Panc1 (cell line): Measurements from ENCODE around the gene PAK4. TPM values are rescaled to one million over a fixed set of nuclear protein-coding genes. Genes with fewer than 3 reads are reported as not detected.

Experiments
- ATAC-seq: fragments of 200-7000 bp; cut with Tn5 transposase; 2 replicates; pipeline ENCODE4 v1.9.1; 2020; ENCODE audit warnings: mild to moderate bottlenecking, moderate library complexity
- BruUV-seq: library from RNA; stranded (reverse); fragments of 400-500 nt; replicated peaks from 2 replicates; lab custom pipeline; 2021; lab: Mats Ljungman, UMichigan
- CTCF ChIA-PET: fragments of 300-600 bp; sonication (Branson Sonifier 250); formaldehyde crosslinking; loops from one replicate; lab custom pipeline; 2022; ENCODE audit warnings: antibody characterized with exemption; lab: Charles Lee
- POLR2A ChIA-PET: fragments of 300-600 bp; sonication (Branson Sonifier 250); formaldehyde crosslinking; loops from one replicate; lab custom pipeline; 2022; ENCODE audit warnings: antibody characterized with exemption; lab: Charles Lee
- DNase-seq: peaks from one replicate; pipeline ENCODE4 v3.0.0-alpha.2; 2010; ENCODE audit warnings: low read depth, low spot score
- H3K27ac ChIP-seq: 2 replicates; pipeline ENCODE4 v1.5.1; 2011; ENCODE audit warnings: mild to moderate bottlenecking, low read length, inconsistent platforms
- H3K27me3 ChIP-seq: fragments of 200-500 bp; sonication (Bioruptor generic); 2 replicates; pipeline ENCODE4 v1.6.0; 2014; ENCODE audit warnings: low read length, inconsistent platforms; ENCODE audit not compliant: control insufficient read depth, insufficient read depth
- H3K36me3 ChIP-seq: fragments of 200-500 bp; sonication (Bioruptor generic); 2 replicates; pipeline ENCODE4 v1.5.1; 2014; ENCODE audit warnings: inconsistent platforms, mild to moderate bottlenecking, low read length, moderate library complexity; ENCODE audit not compliant: control insufficient read depth, insufficient read depth
- H3K4me1 ChIP-seq: 2 replicates; pipeline ENCODE4 v1.5.1; 2011; ENCODE audit warnings: inconsistent platforms, mild to moderate bottlenecking, low read length, moderate library complexity; ENCODE audit not compliant: control insufficient read depth, insufficient read depth
- H3K4me3 ChIP-seq, 2 experiments: 2 replicates each; pipeline ENCODE4 v1.5.1; 2011 to 2012; ENCODE audit warnings: low read depth in 2 of 2, low read length in 2 of 2, mild to moderate bottlenecking in 2 of 2, inconsistent platforms in 1 of 2, moderate library complexity in 1 of 2
- H3K9me3 ChIP-seq: fragments of 200-500 bp; sonication (Bioruptor generic); 2 replicates; pipeline ENCODE4 v1.5.1; 2014; ENCODE audit warnings: low read depth, mild to moderate bottlenecking, inconsistent platforms, low read length, moderate library complexity; ENCODE audit not compliant: control insufficient read depth, insufficient read depth
- SIN3A ChIP-seq: IDR thresholded peaks from 2 replicates; pipeline ENCODE4 v1.6.1; 2012; ENCODE audit warnings: low read depth, mild to moderate bottlenecking, low read length, moderate library complexity, borderline replicate concordance; ENCODE audit not compliant: insufficient read depth
- TCF7L2 ChIP-seq: IDR thresholded peaks from 2 replicates; pipeline ENCODE4 v1.6.1; 2011; ENCODE audit warnings: mild to moderate bottlenecking, low read depth, low read length, inconsistent platforms
- in situ Hi-C: cut with HindIII; loops from 2 replicates; pipeline ENCODE4 v1.10.0; 2016; ENCODE audit warnings: low sequenced_read_pairs, low pct_unique_long_range_greater_than_20kb
- intact Hi-C: fragments of 100-400 bp; cut with micrococcal nuclease; formaldehyde crosslinking; loops from one replicate; pipeline ENCODE4 v1.10.0; 2022; ENCODE audit not compliant: unreplicated experiment
- total RNA-seq: library from RNA; stranded (reverse); gene quantifications from one replicate; pipeline ENCODE4 v1.2.1, GENCODE V29; 2021; ENCODE audit not compliant: unreplicated experiment
- TF ChIP-seq, protein P1 (sequence below), 2 experiments: IDR thresholded peaks; 2 replicates each; pipeline ENCODE4 v1.6.1; 2011 to 2012; ENCODE audit warnings: low read depth in 2 of 2, control low read depth in 1 of 2, low read length in 1 of 2, mild to moderate bottlenecking in 1 of 2, moderate library complexity in 1 of 2; ENCODE audit not compliant: insufficient read depth in 1 of 2

Gene PAK4
- total RNA-seq, 1 experiment from 2014 or later, result 311 TPM

DNA sequence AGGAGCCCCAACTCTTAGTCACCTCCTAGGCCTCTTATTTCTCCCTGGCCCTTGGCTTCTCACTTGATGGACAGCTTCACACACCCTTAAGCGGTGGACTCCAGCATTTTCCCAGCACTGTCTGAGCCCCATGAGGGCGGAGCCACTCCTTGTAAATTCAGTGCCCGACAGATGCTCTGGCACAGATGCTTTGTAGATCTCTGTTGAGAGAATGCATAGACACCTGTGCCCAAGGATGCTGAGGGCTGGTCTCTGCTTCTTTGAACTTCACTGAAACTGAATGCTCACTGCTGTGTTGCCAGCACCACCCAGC is 75.2 kb downstream of the PAK4 start:
- no peak for DNase-seq
- Histone ChIP-seq H3K4me1 (peaks cover 5% of the 10 kb centered on the region), H3K9me3 (no peaks in the 10 kb centered on the region), H3K4me3 (no peak overlapping the region), H3K27ac (no peak overlapping the region), H3K36me3 (no peaks in the 10 kb centered on the region), H3K27me3 (peaks cover 3% of the 10 kb centered on the region; the same call in 1 of the 2 replicates)
- ATAC-seq, result peak; percentile 2
- CTCF ChIA-PET, result interaction anchor here (0.6 to 1.1 kb wide), 2 partner anchors 78 to 122 kb away, joined by 3 to 12 read pairs; no protein-coding TSS in a partner anchor
- no peak for TF ChIP-seq TCF7L2
- TF ChIP-seq, protein P1, sequence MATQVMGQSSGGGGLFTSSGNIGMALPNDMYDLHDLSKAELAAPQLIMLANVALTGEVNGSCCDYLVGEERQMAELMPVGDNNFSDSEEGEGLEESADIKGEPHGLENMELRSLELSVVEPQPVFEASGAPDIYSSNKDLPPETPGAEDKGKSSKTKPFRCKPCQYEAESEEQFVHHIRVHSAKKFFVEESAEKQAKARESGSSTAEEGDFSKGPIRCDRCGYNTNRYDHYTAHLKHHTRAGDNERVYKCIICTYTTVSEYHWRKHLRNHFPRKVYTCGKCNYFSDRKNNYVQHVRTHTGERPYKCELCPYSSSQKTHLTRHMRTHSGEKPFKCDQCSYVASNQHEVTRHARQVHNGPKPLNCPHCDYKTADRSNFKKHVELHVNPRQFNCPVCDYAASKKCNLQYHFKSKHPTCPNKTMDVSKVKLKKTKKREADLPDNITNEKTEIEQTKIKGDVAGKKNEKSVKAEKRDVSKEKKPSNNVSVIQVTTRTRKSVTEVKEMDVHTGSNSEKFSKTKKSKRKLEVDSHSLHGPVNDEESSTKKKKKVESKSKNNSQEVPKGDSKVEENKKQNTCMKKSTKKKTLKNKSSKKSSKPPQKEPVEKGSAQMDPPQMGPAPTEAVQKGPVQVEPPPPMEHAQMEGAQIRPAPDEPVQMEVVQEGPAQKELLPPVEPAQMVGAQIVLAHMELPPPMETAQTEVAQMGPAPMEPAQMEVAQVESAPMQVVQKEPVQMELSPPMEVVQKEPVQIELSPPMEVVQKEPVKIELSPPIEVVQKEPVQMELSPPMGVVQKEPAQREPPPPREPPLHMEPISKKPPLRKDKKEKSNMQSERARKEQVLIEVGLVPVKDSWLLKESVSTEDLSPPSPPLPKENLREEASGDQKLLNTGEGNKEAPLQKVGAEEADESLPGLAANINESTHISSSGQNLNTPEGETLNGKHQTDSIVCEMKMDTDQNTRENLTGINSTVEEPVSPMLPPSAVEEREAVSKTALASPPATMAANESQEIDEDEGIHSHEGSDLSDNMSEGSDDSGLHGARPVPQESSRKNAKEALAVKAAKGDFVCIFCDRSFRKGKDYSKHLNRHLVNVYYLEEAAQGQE (IDR thresholded peaks at IDR 0.05; ENCODE audit: insufficient read depth in 1 of 2, low read depth in 2 of 2, low read length in 1 of 2), result no peak
- POLR2A ChIA-PET, result no interaction called here
- in situ Hi-C loops, result no loop called here
- intact Hi-C loops, result no loop called here
- no TSS peak for BruUV-seq

GRCh38 chr19:39202998-39203355 is 77.4 kb downstream of the PAK4 start:
- POLR2A ChIA-PET, result interaction anchor here (0.6 to 1.1 kb wide), 3 partner anchors 9 to 139 kb away, joined by 5 to 10 read pairs (median 7); partner anchors contain the start of gene SAMD4B
- DNase-seq, result no peak
- Histone ChIP-seq H3K4me1 (peaks cover 5% of the 10 kb centered on the region), H3K9me3 (no peaks in the 10 kb centered on the region), H3K36me3 (no peaks in the 10 kb centered on the region), H3K27ac (no peak overlapping the region), H3K4me3 (no peak overlapping the region), H3K27me3 (peaks cover 3% of the 10 kb centered on the region; the same call in 1 of the 2 replicates)
- ATAC-seq, result no peak
- TF ChIP-seq, protein P1 (IDR thresholded peaks at IDR 0.05; ENCODE audit: insufficient read depth in 1 of 2, low read depth in 2 of 2, low read length in 1 of 2), result no peak
- no peak for TF ChIP-seq SIN3A
- CTCF ChIA-PET, result interaction anchor here (0.5 to 1.5 kb wide), 3 partner anchors 9 to 589 kb away, joined by 4 to 7 read pairs (median 4); no protein-coding TSS in a partner anchor
- BruUV-seq, result no TSS peak
- in situ Hi-C loops, result no loop called here
- intact Hi-C loops, result no loop called here
